Sigmoid colon (tissue), 4 donors: ENCODE data around the gene TUB.

ENCODE experiments used
- EP300 ChIP-seq, 4 donors: sonication (generic); formaldehyde crosslinking; IDR thresholded peaks; one replicate each; pipeline ENCODE4 v1.6.1; 2017; ENCODE audit warnings: antibody characterized with exemption in 4 of 4
- POLR2A ChIP-seq, 2 donors: fragments of 450-650 bp; IDR thresholded peaks; one replicate each; pipeline ENCODE4 v1.6.1; 2016; ENCODE audit warnings: antibody characterized with exemption in 2 of 2, mild to moderate bottlenecking in 2 of 2, moderate library complexity in 2 of 2
- POLR2AphosphoS5 ChIP-seq, 4 donors: sonication (generic); formaldehyde crosslinking; IDR thresholded peaks; one replicate each; pipeline ENCODE4 v1.6.1; 2017; ENCODE audit warnings: antibody characterized with exemption in 4 of 4
- TF ChIP-seq, protein P1 (sequence below), 4 experiments: fragments of 450-650 bp in 3 of 4; fragments of 200-600 bp in 1 of 4; IDR thresholded peaks; one replicate each; pipeline ENCODE4 v1.5.1; 2016 to 2019; ENCODE audit warnings: antibody characterized with exemption in 4 of 4, mild to moderate bottlenecking in 3 of 4, moderate library complexity in 2 of 4

- TF ChIP-seq, protein P1, sequence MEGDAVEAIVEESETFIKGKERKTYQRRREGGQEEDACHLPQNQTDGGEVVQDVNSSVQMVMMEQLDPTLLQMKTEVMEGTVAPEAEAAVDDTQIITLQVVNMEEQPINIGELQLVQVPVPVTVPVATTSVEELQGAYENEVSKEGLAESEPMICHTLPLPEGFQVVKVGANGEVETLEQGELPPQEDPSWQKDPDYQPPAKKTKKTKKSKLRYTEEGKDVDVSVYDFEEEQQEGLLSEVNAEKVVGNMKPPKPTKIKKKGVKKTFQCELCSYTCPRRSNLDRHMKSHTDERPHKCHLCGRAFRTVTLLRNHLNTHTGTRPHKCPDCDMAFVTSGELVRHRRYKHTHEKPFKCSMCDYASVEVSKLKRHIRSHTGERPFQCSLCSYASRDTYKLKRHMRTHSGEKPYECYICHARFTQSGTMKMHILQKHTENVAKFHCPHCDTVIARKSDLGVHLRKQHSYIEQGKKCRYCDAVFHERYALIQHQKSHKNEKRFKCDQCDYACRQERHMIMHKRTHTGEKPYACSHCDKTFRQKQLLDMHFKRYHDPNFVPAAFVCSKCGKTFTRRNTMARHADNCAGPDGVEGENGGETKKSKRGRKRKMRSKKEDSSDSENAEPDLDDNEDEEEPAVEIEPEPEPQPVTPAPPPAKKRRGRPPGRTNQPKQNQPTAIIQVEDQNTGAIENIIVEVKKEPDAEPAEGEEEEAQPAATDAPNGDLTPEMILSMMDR (IDR thresholded peaks at IDR 0.05): no peak
- TF ChIP-seq POLR2A (IDR thresholded peaks at IDR 0.05) (no peak), EP300 (IDR thresholded peaks at IDR 0.05) (no peak), POLR2AphosphoS5 (IDR thresholded peaks at IDR 0.05) (no peak)
Observed at GRCh38 chr11:8038393-8038792, 42.6 kb upstream of the TUB start.
